ENCODE data around the gene WIPI1. TPM values are rescaled to one million over a fixed set of nuclear protein-coding genes. Genes with fewer than 3 reads are reported as not detected.

The WIPI1 gene
- total and polyA plus RNA-seq, 2 of the 13 experiments (the other 11 are each of a cell fraction or from before 2014, with no cell fraction given), result 29.4 to 141 TPM

DNA sequence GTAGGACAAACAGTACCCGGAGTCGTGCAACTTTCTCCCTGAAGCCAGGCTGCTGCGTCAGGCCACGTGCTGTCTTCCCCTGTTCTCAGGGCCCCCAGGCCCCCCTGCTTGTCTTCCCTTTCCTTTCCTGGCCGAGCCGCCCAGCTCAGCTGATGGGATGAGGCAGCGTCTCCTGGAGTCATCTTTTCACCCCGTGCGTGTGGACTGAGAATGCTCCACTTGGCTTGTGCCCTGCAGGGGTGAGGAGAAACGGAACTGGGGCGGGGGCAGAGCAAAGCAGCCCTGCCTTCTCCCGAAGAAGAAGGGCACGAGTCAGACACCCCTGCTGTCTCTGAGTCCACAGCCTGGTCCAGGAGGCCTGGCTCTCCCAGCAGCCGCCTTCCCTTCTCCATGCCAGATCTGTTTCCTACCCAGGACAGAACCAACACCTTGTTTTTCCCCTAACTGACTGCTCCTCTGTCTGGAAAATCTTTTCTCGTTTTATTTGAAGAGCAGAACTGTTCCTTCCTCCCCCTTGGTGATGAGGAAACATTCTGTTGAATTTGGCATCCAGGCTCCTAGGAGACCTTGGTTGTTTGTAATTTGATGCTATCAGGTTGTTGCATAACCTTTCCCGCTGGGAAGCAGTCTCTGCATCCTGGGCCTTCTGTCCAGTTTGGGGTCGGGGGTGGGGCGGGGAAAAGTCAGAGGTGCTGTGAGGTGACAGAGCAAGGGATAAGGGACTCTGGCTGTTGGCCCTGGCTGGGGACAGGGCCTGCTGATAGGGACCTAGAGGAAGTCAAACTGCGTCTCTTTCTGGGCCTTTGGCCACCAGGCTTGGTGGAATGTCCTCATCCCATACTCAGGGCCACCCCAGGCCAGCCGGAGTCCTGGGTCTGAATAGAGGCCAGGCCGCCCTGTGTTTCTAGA lies 78.8 kb downstream of the WIPI1 start (continued):
- peak; percentile 69 for TF ChIP-seq ZNF772 (CRISPR knock-in tag; IDR thresholded peaks at IDR 0.05)
- TF ChIP-seq ZNF567 (CRISPR knock-in tag; IDR thresholded peaks at IDR 0.05; ENCODE audit: borderline replicate concordance), result no peak; the same call in 1 of the 2 replicates
- peak; percentile 87; the same call in 1 of the 2 replicates for TF ChIP-seq NR2F2 (IDR thresholded peaks at IDR 0.05; ENCODE audit: borderline replicate concordance, low read depth)
- TF ChIP-seq ZNF101 (CRISPR knock-in tag; IDR thresholded peaks at IDR 0.05; ENCODE audit: borderline replicate concordance, low read depth), result peak; percentile 84; the same call in 1 of the 2 replicates
- TF ChIP-seq HHEX (CRISPR knock-in tag; IDR thresholded peaks at IDR 0.05), result no peak
- peak; percentile 99 for TF ChIP-seq MAX (IDR thresholded peaks at IDR 0.05)
- no peak for TF ChIP-seq FOXP1 (IDR thresholded peaks at IDR 0.05)
- TF ChIP-seq FOXP1 (CRISPR knock-in tag; IDR thresholded peaks at IDR 0.05), result peak; percentile 90
- no peak for TF ChIP-seq MBNL3 (CRISPR knock-in tag; conservative IDR thresholded peaks at IDR 0.05)
- TF ChIP-seq, protein P1, sequence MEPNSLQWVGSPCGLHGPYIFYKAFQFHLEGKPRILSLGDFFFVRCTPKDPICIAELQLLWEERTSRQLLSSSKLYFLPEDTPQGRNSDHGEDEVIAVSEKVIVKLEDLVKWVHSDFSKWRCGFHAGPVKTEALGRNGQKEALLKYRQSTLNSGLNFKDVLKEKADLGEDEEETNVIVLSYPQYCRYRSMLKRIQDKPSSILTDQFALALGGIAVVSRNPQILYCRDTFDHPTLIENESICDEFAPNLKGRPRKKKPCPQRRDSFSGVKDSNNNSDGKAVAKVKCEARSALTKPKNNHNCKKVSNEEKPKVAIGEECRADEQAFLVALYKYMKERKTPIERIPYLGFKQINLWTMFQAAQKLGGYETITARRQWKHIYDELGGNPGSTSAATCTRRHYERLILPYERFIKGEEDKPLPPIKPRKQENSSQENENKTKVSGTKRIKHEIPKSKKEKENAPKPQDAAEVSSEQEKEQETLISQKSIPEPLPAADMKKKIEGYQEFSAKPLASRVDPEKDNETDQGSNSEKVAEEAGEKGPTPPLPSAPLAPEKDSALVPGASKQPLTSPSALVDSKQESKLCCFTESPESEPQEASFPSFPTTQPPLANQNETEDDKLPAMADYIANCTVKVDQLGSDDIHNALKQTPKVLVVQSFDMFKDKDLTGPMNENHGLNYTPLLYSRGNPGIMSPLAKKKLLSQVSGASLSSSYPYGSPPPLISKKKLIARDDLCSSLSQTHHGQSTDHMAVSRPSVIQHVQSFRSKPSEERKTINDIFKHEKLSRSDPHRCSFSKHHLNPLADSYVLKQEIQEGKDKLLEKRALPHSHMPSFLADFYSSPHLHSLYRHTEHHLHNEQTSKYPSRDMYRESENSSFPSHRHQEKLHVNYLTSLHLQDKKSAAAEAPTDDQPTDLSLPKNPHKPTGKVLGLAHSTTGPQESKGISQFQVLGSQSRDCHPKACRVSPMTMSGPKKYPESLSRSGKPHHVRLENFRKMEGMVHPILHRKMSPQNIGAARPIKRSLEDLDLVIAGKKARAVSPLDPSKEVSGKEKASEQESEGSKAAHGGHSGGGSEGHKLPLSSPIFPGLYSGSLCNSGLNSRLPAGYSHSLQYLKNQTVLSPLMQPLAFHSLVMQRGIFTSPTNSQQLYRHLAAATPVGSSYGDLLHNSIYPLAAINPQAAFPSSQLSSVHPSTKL (CRISPR knock-in tag; IDR thresholded peaks at IDR 0.05), result peak; percentile 87
- TF ChIP-seq ZFAT (CRISPR knock-in tag; conservative IDR thresholded peaks at IDR 0.05), result no peak
- TF ChIP-seq DPF2 (CRISPR knock-in tag; IDR thresholded peaks at IDR 0.05; ENCODE audit: borderline replicate concordance, low read depth), result peak; percentile 49; the same call in 1 of the 2 replicates
- TF ChIP-seq ZNF737 (CRISPR knock-in tag; IDR thresholded peaks at IDR 0.05; ENCODE audit: borderline replicate concordance), result no peak
- TF ChIP-seq ZNF768 (CRISPR knock-in tag; IDR thresholded peaks at IDR 0.05), result peak; percentile 75
- peak; percentile 91; the same call in 1 of the 2 replicates for TF ChIP-seq PITX1 (CRISPR knock-in tag; IDR thresholded peaks at IDR 0.05)
- TF ChIP-seq ZBTB37 (CRISPR knock-in tag; IDR thresholded peaks at IDR 0.05), result peak; percentile 75
- TF ChIP-seq, protein P2, sequence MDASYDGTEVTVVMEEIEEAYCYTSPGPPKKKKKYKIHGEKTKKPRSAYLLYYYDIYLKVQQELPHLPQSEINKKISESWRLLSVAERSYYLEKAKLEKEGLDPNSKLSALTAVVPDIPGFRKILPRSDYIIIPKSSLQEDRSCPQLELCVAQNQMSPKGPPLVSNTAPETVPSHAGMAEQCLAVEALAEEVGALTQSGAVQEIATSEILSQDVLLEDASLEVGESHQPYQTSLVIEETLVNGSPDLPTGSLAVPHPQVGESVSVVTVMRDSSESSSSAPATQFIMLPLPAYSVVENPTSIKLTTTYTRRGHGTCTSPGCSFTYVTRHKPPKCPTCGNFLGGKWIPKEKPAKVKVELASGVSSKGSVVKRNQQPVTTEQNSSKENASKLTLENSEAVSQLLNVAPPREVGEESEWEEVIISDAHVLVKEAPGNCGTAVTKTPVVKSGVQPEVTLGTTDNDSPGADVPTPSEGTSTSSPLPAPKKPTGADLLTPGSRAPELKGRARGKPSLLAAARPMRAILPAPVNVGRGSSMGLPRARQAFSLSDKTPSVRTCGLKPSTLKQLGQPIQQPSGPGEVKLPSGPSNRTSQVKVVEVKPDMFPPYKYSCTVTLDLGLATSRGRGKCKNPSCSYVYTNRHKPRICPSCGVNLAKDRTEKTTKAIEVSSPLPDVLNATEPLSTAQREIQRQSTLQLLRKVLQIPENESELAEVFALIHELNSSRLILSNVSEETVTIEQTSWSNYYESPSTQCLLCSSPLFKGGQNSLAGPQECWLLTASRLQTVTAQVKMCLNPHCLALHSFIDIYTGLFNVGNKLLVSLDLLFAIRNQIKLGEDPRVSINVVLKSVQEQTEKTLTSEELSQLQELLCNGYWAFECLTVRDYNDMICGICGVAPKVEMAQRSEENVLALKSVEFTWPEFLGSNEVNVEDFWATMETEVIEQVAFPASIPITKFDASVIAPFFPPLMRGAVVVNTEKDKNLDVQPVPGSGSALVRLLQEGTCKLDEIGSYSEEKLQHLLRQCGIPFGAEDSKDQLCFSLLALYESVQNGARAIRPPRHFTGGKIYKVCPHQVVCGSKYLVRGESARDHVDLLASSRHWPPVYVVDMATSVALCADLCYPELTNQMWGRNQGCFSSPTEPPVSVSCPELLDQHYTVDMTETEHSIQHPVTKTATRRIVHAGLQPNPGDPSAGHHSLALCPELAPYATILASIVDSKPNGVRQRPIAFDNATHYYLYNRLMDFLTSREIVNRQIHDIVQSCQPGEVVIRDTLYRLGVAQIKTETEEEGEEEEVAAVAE (CRISPR knock-in tag; IDR thresholded peaks at IDR 0.05; ENCODE audit: borderline replicate concordance), result peak; percentile 19
- TF ChIP-seq MED1 (CRISPR knock-in tag; IDR thresholded peaks at IDR 0.05), result peak; percentile 98
- no peak; the same call in 1 of the 2 replicates for TF ChIP-seq SMAD3 (CRISPR knock-in tag; IDR thresholded peaks at IDR 0.05)
- peak; percentile 98 for TF ChIP-seq MYC (CRISPR knock-in tag; IDR thresholded peaks at IDR 0.05; ENCODE audit: borderline replicate concordance)

All from HepG2 (cell line).